ENCODE data around the gene MRPL2.

DNA sequence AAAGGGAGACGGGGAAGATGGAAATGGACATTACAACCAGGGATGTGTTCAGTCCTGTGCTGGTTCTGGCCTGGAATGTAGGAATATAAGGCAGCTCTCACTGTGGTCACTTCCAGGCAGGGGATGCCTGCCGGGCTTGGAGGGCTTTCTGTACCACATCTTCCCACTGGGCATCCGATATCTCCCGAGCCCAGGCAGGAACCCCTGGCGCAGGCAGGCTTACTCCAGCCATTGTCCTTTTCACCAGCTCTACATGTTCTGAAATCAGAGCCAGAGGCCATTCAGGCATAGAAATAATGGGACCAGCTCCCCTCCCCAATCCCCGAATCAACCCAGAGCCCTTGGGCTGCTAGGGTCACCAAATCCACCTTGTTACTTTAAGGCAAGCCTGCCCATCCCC, 46.9 kb downstream of the MRPL2 start:
- TF ChIP-seq CTCF (conservative IDR thresholded peaks at IDR 0.05; ENCODE audit: low read depth, low read length) (no peak), POLR2A (IDR thresholded peaks at IDR 0.05; ENCODE audit: low read depth, low read length) (no peak)
